Limb (tissue), 2 donors: ENCODE data around the gene BTBD6.

ENCODE experiments used
- DNase-seq, 2 donors: peaks; one replicate each; pipeline ENCODE4 v3.0.0-alpha.2; 2016; ENCODE audit errors: extremely low spot score in 2 of 2

Gene BTBD6

DNA sequence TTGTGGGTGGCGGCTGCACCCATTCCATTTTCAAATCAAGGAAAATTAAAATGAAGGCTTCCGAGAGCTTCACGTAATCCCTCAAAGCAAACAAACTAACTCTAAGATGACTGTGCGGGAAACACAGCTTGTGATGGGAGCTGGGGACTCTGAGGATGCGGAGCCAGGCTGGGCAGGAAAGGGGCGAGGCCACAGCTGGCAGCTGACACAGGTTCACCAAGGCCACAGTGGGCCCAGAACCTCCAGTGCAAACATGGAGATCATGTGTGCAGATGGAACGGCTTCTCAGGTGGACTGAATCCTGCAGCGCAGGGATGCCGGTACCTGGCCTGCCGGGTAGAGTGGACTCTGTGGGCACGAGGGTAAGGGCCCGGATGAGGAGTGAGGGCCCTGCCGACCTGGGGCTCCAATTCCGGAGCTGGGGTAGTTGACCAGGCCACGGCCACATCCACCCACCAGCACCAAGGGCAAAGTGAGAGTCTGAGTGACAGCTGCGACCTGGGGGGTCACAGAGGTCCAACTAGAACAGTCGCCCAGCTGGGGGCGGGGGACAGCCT is 19.2 kb upstream of the BTBD6 start:
- DNase-seq = no peak

DNA sequence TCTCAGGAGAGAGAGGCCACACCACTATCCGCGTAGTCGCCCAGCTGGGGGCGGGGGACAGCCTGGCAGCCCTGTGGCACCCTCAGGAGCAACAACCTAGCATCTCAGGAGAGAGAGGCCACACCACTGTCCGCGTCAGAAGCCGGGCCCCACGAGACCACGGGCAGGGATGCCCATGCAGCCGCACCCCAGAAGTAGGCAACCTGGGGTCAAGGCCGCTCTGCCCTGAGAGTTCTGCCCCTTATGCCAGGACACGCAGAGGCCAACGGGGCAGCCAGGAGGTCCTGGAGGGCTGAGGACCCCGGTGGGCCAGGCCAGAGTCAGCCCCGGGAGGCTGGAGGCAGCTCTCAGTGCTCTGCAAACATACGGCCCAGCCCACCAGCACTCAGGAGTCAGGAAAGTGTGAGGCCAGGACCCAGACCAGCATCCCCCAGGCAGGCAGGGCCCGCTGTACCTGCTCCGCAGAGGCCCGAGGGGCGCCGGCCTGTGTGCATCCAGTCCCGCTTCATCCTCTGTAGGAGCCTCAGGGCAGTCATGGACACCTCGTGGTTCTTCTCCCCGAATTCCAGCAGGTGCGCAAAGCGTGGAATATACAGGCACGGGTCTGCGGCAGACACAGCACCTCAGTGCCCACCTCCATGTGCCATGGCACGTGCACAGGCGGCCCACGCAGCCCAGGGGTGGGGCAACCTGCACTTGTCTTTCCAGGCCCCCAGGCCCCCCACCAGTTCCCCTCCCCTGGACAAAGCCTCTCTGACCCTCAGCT is 7.3 kb upstream of the BTBD6 start:
- no peak for DNase-seq

DNA sequence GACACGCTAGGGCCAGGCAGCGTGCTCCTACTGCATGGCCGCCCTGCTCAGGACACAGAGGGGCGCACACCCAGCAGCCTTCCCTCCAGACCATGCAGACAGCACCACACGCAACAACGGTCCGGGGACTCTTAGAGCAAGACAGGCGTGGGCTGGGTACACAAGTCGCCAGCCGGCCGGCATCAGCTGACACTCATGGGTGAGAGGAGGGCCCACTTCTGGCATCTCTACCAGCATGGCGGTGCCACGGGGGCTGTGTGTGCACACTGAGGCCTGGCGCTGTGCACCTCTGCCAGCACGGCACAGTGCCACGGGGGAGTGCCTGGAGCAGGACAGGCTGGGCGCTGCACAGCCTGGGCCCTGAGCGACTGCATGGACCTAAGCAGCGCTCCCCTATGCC is 6.7 kb upstream of the BTBD6 start:
- no peak for DNase-seq

DNA sequence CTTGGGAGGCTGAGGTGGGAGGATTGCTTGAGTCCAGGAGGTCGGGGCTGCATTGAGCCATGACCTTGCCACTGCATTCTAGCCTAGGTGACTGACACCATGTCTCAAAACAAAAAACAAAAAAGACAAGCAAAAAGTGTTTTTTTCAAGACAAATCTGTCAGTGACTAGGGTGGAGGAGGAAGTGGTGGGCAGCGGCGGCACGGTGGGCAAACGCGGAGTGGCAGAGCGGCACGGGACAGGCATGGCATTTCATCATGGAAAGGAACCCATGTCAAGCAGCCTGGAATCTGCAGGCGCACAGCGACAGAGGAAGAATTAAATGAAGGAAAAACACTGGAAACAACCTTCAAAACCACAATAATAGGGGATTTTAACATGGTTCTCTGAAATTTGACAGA is 4.0 kb upstream of the BTBD6 start:
- DNase-seq = no peak

DNA sequence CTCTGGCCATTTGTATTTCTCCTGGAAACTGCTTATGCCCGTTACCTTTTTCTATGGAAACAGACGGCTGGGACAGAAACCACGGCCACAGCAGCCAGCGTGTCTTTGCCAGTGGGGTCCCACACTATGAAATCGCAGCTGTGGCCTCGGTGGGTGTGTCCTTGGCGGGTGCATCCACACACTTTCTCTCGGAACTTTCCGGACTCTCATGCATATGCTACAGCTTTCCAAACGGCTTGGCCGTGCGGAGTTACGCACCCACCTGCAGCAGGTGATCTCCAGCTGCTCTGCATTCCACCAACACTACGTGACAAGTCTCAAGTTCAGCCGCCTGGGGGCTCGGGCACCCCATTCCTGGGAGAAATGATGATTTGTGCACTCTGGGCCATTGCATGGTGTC is 1.3 kb upstream of the BTBD6 start:
- DNase-seq = no peak

DNA sequence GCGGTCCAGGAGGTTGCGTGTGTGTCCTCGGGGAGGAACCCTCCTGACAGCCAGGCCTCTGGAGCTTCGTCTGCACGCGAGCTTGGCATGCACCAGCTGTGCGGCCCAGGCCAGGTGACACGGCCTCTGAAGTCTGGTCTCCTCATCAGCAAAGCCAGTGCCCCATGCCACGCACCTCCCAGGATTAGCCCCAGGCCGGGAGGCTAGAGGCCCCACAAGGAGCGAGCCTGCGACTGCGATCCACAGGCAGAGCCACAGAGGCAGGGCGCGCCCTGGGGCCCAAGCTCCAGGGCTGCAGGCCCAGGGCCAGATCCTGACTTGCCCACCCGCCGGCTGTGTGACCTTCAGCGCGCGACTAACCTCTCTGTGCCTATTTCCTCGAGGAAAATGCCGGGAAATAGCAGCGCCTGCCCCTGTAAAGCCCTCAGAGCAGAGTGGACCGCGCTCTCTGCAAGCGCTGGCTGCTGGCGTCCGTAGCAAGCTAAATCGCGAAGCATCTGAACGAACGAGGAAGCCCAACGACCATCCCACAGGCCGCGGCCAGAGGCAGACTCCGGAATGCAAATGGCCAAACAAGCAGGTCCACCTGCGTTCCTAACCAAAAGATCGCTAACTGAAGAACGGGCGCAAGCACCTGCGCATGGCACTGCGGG is 492 bp upstream of the BTBD6 start:
- DNase-seq = no peak

DNA sequence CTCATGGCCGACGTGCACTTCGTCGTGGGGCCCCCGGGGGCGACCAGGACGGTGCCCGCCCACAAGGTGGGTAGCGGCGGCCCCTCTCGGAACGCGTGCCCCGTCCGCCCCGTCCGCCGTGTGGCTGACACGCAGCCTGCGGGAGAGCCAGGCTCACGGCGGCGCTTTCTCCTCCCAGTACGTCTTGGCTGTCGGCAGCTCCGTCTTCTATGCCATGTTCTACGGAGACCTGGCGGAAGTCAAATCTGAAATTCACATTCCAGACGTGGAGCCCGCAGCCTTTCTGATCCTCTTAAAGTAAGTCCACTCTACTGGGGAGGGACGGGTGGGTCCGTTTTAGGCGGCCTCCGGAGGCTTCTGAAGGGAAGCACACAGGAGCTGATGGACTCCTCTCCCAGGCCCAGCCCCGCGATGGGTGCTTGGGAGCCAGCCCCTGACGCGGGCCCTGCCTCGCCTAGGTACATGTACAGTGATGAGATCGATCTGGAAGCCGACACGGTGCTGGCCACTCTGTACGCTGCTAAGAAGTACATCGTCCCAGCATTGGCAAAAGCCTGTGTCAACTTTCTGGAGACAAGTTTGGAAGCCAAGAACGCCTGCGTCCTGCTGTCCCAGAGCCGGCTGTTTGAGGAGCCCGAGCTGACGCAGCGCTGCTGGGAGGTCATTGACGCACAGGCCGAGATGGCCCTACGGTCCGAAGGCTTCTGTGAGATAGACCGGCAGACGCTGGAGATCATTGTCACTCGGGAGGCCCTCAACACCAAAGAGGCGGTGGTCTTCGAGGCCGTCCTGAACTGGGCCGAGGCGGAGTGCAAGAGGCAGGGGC is 1.1 kb downstream of the BTBD6 start:
- no peak for DNase-seq

DNA sequence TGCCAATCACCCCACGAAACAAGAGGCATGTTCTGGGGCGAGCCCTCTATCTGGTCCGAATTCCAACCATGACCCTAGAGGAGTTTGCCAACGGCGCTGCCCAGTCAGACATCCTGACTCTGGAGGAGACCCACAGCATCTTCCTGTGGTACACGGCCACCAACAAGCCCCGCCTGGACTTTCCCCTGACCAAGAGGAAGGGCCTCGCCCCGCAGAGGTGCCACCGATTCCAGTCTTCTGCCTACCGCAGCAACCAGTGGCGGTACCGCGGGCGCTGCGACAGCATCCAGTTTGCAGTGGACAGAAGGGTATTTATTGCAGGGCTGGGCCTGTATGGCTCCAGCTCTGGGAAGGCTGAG is 1.7 kb downstream of the BTBD6 start:
- no peak for DNase-seq

DNA sequence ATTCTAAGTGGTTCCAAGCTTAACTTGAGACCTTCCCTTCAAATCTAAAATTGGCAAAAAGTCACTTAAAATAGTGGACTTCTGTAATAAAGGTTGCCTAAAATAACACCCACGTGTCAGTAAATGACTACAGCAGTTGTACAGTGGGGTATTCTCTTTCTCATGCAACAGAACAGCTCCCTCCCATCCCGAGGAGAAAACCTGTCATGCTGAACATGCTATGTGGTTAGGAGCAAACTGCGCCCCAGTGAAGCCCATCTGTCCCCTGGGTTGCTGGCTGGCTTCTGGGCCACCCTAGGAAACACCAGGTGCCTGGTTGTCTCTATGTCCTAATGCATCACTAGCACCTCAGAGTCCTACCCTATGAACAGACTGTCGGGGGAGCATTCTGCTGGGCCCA is 2.7 kb downstream of the BTBD6 start:
- no peak for DNase-seq

DNA sequence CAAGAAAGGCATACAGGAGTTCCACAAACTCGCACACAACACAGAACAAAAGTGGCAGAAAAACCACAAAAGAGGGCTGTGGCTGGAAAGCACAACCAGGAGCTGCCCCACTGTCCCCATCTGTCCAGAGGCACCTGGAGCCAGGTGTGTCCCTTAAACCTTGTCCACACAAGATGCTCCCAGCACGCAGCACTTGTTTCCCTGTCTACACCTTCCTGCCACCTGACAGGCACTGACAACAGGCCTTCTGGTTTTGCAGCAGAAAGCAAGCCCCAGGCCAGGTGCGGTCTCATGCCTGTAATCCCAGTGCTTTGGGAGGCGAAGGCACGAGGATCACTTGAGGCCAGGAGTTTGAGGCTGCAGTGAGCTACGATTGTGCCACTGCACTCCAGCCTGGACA is 3.6 kb downstream of the BTBD6 start:
- no peak for DNase-seq

DNA sequence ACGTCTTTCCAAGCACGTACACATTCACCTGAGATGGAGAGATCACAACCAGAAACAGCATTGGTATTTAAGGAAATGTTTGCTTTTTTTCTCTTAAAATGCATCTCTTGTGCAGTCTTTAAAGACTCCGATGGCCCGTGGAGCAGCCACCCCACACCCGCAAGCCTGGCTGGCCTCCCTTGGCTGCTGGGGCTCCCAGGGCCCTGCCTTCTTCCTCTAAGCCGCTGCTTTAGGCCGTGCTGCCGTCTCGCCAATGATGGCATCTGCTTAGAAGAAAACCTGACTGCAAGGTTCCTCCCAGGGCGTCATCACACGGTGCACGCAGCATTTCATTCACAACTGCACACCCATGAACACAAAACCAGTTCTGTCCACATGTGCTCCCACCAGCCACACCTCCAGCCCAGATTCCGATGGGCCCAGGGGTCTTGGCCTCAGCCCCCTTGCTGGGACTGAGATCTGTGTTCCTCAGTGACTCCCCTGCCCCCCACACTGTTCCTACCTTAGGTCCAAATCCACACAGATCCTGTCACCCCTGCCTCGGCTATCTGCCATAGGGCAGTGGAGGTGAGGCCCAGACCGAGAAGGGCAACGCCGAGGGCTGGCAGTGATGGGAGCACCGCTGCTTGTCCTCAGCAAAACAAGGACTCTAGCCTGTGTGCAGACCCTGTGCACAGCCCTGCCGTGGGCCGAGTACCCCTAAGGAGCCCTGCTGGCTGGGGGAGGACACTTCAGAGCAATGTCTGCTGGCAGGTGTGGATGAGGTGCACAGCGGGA is 4.4 kb downstream of the BTBD6 start:
- DNase-seq = no peak

DNA sequence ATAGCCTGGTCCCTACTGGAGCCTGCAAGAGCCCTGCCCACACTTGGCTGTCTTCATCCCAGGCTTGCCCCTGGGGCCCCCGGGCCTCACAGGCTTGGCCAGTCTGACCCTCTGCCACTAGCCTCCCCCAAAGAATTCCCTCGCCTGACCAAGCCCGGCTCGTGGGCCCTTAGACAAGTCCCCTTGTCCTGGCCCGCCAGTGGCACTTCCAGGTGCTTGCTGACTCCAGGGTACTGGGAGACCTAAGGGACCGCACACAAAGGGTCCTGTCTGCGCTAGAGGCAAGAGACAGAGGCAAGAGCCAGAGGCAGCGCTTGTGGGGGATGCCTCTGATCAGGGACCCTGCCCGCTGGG is 5.0 kb downstream of the BTBD6 start:
- no peak for DNase-seq

DNA sequence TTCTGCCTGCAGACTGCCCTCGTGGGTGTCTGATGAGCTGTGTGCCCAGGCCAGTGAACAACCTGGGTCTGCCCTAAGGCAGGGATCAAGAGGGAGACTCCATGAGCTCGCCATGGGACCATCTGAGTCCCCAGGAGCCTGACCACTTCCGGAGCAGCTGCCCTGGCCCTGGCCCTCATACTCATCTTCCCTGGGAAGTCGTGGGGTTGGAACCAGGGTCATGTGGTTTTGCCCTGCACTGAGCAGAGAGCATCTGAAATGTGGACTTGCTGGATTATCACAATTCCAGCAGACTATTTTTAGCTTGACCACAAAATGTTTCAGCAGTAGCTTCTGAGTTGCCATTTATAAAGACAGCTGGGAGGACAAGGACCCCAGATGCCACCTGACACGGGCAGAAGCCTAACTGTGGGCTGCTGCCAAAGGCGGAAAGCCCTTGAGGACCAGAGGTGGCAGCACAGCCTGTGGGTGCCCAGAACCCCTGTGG is 6.7 kb downstream of the BTBD6 start:
- no peak for DNase-seq

DNA sequence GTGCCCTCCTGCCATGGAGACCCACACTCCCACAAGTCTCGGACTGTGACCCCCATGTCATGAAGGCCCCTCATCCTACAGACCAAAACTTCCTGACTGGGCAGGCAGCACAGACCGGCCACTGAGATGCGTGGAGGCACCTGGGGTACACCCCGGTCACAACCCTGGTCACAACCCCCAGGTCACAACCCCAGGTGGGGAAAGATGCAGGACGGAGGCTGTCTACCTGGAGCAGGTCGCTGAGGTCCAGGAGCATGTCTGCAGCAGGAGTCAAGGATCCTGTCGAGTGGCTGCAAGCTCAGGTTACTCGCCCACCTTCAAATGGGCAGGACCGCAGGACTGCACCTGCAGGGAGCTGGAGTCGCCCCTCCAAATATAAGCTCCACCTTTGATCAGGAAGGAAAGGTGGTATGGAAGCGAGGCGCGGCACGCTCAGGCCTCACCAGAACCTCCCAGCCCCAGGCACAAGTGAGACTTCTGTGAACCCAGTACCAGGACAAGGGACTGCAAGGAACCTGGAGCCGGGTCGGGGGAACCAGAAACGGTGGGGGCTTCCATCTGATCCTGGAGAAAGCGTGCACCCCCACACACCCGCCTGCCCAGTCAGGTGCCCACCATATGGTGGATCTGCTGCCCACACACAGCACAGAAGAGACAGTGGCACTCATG is 8.1 kb downstream of the BTBD6 start:
- no peak for DNase-seq

DNA sequence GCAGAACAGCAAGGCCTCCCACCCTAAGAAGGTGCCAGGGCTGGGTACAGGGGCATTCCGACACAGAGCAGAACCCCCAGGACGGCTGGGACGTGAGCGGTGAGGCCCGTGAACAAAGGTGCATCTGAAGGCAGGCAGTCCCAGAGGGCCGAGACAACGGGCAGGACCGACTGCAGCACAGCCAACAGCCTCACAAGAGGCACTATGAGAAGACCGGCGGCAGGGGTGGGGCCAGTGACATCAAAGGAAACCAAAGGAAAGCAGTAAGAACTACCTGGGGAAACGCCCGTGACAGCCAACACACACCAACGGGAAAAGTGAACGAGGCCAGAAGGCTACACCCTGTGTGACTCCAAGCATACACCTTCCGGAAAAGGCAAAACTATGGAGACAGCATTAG is 9.1 kb downstream of the BTBD6 start:
- no peak for DNase-seq

DNA sequence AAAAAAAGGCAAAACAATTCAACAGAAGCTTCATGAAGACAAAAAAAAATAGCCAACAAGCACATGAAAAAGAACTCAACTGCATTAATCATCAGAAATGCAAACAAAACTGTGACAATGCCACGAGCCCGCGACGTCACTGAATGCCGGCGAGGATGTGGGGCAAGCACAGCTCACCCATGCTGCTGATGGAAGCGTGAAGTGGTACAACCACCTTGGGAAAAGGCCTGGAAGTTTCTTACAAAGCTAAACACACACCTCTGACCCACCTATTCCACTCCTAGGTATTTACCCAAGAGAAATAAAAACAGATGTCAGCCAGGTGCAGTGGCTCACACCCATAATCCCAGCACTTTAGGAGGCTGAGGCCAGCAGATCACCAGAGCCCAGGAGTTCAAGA is 10.5 kb downstream of the BTBD6 start:
- DNase-seq = no peak

DNA sequence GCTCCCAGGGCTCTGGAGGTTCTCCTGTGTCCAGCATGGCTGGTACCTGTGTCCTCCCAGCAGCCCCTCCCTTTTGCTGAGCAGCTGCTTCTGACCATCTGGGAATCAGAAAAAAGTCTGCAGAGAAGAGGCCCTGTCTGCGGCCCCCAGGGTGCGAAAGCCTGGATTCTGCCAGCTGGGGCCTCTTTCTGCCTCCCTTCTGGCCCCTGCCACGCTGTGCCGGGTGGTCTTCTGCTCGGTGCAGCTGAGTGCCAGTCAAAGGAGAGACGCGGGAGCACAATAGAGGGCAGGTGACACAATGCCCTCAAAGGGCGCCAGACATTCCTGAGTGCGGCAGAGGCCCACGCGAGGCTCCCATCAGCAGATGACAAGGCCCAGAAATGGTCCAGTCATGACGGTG is 12.6 kb downstream of the BTBD6 start:
- DNase-seq = no peak

DNA sequence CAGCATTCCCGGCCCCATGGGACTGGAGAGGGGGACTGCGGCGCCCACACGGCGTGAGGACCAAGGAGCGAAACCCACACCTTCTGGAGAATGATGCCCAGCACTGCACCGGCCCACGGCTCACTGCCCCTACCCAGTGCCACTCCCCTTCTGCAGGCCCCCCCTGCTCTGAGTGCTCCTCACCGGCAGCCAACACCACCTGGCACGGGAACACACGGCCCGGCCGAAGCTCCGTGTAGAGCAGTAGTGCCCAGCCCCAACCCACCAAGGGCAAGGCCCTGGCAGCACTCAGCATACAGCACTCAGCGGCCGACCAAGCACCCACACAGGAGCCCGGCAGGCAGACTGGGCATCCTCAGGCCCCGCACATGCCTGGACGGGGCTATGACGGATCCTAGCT is 13.4 kb downstream of the BTBD6 start:
- no peak for DNase-seq

DNA sequence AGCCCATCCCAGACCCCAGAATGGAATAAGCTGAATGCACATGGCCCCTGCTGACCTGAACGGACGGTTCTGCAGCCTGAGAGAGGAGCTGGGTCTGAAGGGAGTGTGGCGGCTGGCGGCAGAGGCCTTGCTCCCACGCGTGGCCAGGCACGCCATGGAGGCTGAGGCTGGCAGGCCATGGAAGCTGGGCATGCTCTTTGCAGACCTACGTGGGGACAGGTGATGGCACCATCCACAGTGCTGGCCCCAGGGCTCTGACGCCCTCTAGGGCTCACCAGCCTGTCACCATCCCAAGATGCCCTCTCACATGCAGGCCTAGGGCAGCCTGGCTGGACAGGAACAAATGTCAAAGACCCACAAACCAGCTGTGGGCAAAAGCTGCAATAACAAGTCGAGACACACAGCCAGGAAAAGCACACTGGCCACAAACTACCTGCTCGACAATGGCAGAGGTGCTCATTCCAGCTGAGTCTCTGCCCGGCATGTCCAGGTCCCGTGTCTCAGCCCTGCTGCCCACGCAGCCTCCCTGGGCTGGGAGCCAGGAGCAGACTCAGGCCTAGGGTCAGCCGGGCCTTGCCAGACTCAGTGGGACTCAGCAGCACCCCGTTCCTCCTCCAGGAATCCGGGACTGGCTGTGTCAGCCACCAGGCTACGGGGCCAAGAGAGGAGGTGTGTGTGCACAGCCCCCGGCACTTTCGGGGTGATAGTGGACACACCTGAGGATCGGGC is 19.7 kb downstream of the BTBD6 start:
- no peak for DNase-seq

DNA sequence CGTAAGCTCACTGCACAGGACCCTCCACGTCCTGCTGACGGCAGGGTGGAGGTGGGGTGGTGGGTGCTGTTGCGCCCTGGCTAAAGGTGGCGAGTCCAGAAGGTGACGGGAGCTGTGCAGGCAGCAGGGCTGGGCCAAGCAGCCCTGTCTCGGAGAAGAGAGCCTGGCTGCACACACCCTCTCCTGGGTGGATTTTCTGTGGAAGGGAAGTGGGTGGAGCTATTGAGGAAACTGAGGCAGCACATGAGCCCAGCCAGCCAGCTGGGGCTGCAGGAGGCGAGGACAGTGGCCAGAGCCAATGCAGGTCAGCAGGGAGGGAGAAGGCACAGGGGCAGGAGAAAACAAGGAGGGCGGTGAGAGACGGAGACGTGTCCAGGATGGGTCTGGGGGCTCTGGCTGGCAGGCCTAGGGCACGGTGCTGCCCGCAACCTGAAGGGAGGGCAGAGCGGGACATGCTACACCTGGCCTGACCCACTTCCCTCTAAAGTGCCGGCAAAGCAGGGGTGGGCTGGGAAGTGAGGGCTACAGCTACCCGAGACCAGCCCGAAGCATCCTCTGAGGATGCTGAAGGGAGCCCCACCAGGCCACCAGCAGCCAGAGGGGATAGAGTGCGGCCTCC is 20.5 kb downstream of the BTBD6 start:
- no peak for DNase-seq
